Activated CD8-positive, alpha-beta memory T cell treated with anti-CD3 and anti-CD28 coated beads, Interleukin-2, amount 50 U/mL, for 4 hours (primary cell): ENCODE measurements around the gene TMEM156.
"Not testable (repeated sequence)": the region's sequence is repeated elsewhere in the genome, so short reads cannot be mapped to it uniquely, and the experiment has no call there.

Experiments
- DNase-seq: peaks from one replicate; pipeline ENCODE4 v3.0.0-alpha.2; 2020

Gene TMEM156

GRCh38 chr4:38954727-38955126, 77.5 kb downstream of the TMEM156 start:
- DNase-seq, result no peak

- no peak for DNase-seq
Observed at GRCh38 chr4:38952017-38952416, 80.2 kb downstream of the TMEM156 start.

GRCh38 chr4:38951598-38951997, 80.6 kb downstream of the TMEM156 start:
- DNase-seq, result no peak

- no peak for DNase-seq
Observed at GRCh38 chr4:38950734-38951133, 81.5 kb downstream of the TMEM156 start.

DNA sequence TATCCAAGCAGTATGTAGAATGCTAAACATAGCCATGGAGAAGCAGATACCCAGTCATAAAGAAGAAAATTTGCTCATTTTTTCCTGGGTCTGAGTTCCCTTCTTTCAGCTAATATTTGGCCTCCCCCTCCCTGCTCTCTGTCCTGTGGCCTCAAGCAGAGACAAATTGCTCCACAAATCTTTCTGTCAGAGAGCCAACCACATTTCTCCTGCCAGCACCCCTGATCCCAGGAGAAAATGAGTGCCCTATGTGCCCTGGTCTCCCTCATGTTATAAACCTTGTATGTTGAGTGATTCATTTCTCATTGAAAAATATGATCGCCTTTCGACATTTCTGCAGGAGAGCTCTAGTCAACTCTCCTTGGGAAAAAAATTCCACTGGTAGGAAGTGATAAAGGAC, 82.0 kb downstream of the TMEM156 start:
- DNase-seq, result no peak

- DNase-seq, result no peak
Observed at GRCh38 chr4:38949411-38950051, 82.7 kb downstream of the TMEM156 start.

DNA sequence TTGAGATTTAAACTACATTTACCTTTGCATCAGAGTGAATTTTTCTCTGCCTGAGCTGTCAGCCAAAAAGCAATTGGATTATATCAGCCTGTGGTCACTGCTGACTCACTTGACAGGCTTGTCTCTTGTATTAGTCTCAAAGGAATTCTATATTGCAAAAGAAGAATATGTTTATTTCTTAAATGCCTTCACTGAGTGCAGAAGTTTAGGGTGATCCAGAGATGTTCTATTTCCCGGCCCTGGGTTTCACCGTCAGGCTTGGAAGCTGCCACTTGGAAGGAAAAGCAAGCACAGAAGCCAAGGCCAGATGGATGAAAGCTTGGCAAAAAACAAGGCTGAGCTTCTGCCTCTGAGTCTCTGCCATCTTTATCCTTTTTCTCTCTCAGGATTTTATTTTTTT, 83.7 kb downstream of the TMEM156 start:
- DNase-seq, result no peak

- DNase-seq, result no peak
Observed at GRCh38 chr4:38946919-38947318, 85.3 kb downstream of the TMEM156 start.

DNA sequence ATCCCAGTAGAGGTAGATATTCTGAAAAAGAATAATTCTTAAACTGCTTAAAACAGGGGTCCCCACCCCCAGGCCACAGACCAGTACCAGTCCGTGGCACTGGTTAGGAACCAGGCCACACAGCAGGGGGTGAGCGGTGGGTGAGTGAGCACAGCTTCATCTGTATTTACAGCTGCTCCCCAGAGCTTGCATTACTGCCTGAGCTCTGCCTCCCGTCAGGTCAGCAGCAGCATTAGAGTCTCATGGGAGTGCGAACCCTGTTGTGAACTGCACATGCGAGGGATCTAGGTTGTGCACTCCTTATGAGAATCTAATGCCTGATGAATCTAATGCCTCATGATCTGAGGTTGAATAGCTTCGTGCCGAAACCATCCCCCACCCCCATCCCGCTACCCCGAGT, 87.8 kb downstream of the TMEM156 start:
- DNase-seq, result no peak

- no peak for DNase-seq
Observed at GRCh38 chr4:38943343-38943742, 88.9 kb downstream of the TMEM156 start.

DNA sequence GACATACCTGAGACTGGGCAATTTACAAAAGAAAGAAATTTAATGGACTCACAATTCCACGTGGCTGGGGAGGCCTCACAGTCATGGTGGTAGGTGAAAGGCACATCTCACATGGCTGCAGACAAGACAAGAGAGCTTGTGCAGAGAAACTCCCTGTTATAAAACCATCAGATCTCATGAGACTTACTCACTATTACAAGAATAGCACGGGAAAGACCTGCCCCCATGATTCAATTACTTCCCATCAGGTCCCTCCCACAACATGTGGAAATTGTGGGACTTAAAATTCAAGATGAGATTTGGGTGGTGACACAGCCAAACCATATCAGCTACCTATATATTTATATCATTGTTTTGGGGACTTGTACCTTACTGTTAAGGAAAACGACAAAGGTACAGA, 90.3 kb downstream of the TMEM156 start:
- DNase-seq, result not testable (repeated sequence)

GRCh38 chr4:38940476-38940875, 91.7 kb downstream of the TMEM156 start:
- no peak for DNase-seq

DNA sequence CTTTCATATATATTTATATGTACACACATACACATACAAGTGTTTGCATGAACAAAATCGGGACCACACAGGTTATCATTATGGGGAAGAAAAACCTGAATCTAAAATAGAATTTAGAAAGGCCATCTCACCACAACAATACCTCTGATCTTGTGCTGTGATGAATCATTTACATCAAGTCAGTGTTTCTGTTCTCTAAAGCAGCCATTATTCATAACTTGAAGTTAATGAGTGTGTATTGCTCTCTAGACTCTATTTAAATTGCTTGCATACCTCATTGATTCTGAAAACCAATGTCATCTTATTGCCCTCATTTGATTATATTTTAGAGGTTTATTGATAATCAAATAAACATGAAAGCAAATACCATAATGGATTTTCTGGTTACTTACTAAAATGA, 93.0 kb downstream of the TMEM156 start:
- DNase-seq, result no peak

GRCh38 chr4:38935391-38936073, 96.7 kb downstream of the TMEM156 start:
- DNase-seq, result no peak

DNA sequence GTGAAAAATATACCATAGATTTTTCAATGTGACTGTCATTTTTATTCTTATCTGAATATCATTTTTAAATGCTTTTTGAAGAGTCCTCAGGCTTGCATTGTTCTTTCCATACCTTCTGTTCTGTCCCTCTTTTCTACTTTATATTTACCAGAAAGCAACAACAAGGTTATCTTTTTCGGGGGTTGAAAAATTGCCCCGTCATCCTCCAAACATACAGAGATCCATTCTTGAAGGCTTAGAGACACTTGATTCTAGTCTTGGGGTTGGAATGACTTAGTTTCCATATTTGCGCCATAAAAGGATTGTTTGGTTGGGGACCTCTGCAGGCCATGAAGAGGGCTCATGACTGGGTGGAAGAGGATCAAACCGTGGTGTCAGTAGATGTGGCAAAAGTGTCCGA, 101.1 kb downstream of the TMEM156 start:
- DNase-seq, result no peak

DNA sequence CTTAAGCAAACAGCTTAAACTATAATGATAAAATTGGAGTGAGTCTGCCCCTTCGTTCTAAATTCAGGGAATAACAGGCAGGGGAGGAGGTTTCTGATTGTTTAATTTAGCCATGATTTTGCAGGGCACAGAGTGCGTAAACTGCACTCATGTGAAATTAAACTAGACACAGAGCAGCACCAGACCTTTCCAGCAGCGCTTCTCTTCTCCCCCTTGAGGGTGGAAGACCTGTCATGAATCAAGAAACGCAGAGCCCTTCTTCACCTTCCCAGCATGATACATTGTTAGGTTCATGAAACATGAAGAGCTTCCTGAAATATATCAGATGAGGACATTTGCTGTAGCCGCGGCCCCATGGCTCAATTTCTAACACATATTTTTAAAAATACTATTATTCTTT, 101.5 kb downstream of the TMEM156 start:
- no peak for DNase-seq

DNA sequence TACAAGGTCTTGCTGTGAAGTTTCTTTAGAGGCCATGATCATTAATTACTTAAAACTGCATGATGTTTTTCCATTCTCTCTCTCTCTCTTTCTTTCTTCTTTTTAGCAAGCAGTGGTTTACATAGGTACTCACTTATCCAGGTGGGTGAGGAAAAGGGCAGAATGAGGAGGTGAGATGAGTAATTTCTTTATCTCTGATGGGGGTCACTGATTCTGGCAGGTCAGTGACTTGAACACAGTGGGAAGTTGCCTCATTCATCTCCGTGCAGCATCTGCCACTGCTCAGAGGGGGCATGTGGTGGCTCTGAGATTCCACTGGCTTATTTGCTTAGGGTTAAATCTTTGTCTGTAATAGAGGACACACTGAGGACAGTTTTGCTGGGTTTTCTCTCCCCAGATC, 102.0 kb downstream of the TMEM156 start:
- DNase-seq, result no peak

DNA sequence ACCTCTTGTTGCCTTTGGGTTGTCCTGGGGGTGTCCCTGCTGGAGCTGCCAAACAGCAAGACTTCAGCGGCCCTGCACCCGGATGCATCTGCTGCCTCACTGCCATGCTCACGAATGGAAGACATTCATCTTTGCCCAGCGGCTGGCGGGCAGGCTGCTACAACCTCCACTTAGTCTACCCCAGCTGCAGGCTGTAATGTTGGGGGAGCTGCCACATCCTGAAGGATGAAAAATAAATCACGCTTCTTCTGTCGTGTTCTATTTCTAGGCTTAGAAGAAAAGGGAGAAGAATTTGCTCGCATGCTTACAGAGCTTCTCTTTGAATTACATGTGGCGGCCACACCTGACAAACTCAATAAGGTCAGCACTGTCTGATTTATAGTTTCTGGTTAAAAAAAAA, 103.2 kb downstream of the TMEM156 start:
- DNase-seq, result no peak

- DNase-seq, result no peak
Observed at GRCh38 chr4:38928568-38928967, 103.6 kb downstream of the TMEM156 start.

DNA sequence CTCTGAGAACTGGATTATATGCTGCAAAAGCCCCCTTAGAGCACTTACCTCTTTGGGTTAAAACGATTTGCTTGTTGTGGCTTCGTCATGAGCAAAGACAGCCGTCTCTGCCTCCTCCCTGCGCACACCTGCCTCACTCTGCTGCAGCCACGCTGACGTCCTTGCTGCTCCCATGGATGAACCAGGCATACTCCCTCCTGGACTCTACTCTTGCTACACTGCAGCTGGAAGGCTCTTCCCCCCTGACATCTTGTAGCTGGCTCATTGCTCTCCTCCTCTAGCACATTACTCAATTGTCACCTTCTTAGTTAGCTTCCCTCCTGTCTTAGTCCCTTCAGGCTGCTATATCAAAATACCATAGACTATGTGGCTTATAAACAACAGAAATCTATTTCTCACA, 105.3 kb downstream of the TMEM156 start:
- no peak for DNase-seq

DNA sequence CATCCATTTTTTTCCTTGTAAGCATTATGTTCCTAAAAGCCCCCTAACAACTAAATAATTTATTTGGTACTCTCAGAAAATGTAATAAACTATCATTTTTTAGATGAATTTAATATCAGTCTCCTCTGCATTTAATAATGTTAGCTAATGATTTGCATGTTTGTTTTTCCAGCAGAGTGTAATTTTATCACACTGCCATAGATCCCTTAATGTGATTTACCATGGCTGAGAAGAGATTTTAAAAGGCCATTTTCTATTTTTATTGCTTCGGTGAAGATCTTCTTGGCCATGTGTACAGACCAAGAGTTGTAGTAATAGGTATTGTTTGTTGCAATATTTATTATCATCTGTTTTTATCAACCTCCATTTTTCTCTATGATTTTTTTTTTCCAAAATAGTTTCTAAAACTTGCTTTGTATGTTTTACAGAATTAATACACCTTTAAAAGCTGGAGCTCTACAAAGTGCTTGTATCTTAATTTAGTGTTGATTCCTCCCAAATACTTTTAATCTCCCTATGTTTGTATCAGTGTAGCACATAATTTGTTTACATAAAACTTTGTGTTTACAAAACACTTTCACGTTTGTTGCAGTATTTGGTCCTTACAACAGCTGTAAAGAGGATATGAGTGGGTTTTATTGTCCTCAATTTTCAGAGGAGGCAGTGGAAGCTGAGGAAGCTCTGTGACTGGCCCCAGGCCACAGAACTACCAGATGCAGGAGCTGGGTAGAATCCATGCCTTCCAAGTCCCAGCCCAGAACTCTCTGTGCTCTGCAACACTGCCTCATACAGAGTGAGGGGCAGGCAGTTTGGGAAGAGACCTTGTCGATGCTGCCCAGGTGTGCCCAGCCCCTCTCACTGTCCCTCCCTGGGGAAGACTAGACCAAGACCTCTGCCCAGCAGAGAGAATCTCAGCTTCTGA, 106.5 kb downstream of the TMEM156 start:
- DNase-seq, result no peak

- no peak for DNase-seq
Observed at GRCh38 chr4:38924353-38924752, 107.9 kb downstream of the TMEM156 start.

DNA sequence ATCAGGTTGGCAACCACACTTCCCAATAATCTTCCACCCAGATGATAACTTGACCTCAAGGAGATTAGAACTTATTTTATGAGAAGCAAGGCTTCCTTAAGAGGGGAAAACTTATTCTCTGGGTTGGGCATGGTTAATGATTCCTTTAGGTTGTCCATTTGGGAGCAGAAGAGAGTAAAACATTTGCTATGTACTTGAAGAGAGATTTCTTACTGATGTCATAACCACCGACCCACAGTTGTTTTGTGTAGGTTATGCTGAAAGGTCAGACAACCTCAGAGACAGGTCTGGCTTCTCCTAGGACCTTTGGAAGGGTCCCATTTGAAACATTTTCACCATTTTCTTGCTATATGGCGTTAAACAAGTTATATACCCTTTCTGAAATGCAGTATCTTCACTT, 108.5 kb downstream of the TMEM156 start:
- no peak for DNase-seq

GRCh38 chr4:38921151-38921550, 111.1 kb downstream of the TMEM156 start:
- no peak for DNase-seq
